UCSD-AML1 (cell line): Measurements from ENCODE around the gene PAPOLA.
"Not testable (repeated sequence)": the region's sequence is repeated elsewhere in the genome, so short reads cannot be mapped to it uniquely, and the experiment has no call there.

Experiments
- DNase-seq: peaks from one replicate; lab custom pipeline; 2025; ENCODE audit not compliant: unreplicated experiment; lab: John Stamatoyannopoulos, UW

Gene PAPOLA

DNA sequence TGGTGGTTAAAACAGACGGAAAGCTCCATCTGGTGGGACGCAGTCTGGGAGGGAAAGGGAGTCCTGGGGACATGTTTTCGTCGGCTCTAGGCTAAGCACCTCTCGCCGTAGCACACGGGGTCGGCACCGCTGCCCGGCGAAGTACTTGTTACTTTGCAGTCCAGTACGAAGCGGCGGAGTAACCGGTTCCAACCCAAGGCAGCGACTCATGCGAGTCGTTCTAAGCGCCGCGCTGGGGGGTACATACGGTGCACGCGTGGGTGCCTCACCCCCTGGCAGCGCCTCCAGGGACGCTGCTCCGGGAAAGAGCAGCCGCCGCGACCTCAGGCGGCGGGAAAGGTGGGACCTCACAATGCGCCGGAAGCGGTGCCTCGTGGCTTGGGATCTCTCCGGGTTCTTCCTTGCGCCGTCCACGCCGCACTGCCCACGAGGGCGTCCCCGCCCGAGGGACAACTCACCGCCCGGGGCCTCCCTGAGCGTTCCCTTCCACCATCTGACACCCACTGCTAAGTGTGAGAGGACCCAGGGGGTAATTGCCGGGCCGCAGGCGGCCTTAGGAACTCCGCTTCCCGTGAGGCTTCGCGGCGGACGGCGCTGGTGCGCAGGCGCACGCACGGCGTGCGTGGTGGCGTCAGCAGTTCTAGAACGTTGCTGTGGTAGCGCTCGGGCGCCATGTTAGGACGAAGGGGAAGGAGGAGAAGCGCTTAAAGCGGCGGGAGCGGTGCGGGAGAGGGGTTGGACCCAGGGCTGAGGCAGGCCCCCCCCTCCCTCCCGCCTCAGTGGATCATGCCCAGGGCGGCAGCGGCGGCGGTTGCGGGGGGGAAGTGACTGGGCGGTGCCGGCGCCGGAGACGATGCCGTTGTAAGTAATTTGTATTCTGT lies at the start of gene PAPOLA:
TSS of gene PAPOLA (plus strand) at position 643 of the 881 bp plus-strand sequence. CDS start at position 854, 211 bp downstream.
- DNase-seq, result peak; percentile 96

GRCh38 chr14:96452684-96453083 lies 49.5 kb upstream of the PAPOLA start:
- DNase-seq, result no peak

GRCh38 chr14:96455588-96455987 lies 46.6 kb upstream of the PAPOLA start:
- no peak for DNase-seq

DNA sequence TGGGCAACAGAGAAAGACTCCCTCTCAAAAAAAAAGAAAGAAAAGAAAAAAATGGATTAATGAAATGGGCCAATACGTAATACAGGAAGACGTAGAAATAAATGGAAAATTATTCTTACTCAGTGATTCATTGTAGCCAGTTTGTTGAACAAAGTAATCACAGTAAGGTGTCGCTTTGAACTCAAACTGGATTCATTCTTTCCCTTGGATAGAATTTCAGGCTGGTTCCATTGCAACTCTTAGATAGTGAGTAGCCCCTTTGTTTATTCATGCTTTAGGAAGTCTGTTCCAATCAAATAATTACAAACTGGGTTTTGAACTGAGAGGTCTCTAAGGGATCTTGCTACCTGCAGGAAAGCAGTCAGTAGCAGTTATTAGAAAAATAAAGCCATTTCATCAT lies 42.3 kb upstream of the PAPOLA start:
- DNase-seq, result no peak

DNA sequence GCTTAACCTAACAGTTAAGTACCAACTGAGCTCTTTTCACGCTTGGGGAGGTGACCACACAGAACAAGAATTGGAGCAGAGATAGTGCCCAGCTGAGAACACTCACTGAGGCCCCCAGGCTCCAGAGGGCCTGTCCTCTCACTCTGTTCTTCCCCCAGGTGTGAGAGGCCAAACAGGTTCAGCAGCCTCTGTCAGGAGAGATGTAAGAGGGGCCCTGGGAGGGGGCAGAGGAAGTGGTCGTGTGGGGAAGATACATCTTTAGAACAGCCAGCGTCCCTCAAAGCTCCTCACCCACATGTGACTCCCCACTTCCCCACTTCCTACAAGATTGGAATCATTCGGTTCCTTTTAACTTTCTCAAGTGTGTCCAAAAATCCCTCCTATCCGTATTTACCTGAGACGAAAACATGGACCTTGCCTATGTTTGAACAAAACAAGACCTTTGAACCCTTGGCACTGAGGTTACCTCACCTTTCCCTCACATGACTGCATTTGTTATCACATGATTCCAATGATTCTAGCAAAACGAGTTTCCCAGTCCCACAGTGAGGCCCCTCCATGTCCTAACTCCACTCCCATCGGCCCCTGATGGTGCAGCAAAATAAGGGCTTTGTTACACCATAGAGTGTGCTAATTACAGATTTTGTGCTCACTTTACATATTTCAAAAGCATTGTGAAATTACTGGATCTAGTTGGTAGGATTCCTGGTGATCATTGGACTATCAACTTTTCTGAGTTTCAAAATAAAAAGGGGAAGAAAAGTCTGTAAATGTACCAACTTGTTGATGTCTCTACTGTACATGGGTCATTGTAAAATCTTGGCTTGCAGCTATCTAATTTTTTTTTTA lies 40.0 kb upstream of the PAPOLA start:
- no peak for DNase-seq

DNA sequence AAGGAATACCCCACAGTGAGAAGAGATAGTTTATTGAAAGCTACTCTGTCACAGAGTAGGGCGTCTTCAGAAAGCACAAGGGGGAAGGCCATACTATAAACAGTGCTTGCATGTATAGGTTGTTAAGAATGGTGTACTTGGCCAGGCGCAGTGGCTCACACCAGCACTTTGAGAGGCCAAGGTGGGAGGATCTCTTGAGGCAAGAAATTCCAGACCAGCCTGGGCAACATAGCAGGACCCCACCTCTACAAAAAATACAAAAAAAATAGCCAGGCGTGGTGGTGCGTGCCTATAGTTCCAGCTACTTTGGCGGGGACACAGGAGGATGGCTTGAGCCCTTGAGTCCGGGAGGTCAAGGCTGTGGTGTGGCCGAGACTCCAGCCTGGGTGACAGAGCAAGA lies 38.0 kb upstream of the PAPOLA start:
- no peak for DNase-seq

GRCh38 chr14:96466918-96467317 lies 35.3 kb upstream of the PAPOLA start:
- DNase-seq, result no peak

DNA sequence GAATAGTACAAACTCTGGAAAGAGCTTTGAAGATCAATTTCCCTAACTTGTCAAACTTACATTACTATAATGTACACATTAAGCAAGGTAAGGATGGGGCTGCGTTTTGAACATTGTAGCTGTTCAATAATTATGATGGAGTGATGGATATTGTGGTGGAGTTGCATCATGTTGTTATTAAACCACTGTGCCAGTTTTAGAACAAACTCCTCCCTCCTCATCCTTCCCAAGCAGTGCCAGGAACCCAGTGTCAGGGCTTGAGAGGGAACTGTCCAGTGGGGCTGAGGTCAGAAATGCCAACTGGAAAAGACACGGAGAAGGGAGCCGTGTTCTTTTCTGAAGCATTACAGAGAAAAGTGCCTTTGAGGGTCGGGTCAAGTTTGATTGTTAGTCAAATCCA lies 31.9 kb upstream of the PAPOLA start:
- peak; percentile 15 for DNase-seq

GRCh38 chr14:96470967-96471366 lies 31.2 kb upstream of the PAPOLA start:
- DNase-seq, result not testable (repeated sequence)

DNA sequence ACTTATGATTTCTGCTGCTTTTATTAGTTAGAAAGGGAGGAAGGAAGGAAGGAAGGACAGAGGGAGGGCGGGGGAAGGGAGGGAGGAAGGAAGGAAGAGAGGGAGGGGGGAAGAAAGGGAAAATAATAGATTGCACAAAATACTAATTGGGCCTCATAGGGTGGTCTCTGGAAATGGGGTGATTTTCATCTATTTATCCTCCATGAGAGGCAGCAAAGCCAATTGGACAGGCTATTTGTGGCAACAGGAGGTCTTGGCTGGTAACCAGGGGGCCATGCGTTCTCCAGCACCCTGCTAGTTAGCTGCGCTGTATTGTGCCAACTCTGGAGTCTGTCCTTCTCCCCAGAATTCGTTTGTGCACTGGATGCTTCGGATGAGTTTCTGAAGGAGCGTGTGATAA lies 24.1 kb upstream of the PAPOLA start:
- no peak for DNase-seq

GRCh38 chr14:96479435-96480146 lies 22.6 kb upstream of the PAPOLA start:
- DNase-seq, result no peak

GRCh38 chr14:96481731-96482314 lies 20.4 kb upstream of the PAPOLA start:
- no peak for DNase-seq

GRCh38 chr14:96482986-96483385 lies 19.2 kb upstream of the PAPOLA start:
- no peak for DNase-seq

DNA sequence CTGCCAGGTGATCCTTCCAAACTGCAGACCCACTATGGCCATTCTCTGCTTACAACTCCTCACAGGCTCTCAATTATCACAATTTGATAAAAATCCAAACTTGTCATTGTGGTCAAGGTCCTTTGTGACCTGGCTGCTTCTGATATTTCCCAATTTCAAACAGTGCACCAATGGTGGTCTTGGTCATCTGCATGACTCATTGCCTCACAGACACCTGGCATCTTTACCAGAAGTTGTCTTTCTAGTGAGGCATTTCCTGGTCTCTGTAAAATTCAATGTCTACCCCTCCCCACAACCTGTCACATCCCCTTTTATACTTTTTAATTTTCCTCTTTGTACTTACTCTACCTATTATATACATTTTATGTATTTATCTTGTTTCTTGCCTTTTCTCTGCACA lies 17.8 kb upstream of the PAPOLA start:
- DNase-seq, result no peak

DNA sequence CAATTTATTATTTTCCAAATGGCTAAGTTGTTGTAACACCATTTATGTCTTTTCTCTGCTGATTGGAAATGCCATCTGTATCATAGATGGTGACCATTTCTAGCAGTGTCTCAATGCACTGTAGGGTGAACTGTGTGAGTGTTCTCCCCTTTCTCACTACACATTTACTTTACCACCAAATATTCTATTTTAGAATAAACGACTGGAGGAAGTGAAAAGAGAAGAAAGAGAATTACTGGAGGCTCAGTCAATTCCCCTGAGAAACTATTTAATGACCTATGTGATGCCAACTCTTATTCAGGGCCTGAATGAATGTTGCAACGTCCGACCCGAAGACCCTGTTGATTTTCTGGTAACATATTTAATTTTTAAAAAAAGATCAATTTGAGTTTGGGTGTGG lies 15.5 kb upstream of the PAPOLA start:
- no peak for DNase-seq

DNA sequence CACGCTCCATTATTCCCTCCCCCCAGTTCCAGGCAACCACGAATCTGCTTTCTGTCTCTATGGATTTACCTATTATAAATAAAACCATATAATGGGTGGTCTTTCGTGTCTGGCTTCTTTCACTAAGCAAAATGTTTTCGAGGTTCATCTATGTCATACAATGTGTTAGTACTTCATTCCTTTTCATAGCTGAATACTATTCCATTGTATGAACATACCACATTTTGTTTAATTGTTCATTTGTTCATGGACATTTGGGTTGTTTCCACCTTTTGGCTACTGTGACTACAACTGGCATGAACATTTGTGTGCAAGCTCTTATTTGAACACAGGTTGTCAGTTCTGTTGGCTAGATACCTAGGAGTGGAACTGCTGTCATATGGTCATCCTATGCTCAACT lies 12.9 kb upstream of the PAPOLA start:
- DNase-seq, result no peak

GRCh38 chr14:96493178-96493577 lies 9.0 kb upstream of the PAPOLA start:
- no peak for DNase-seq

GRCh38 chr14:96494331-96494730 lies 7.9 kb upstream of the PAPOLA start:
- DNase-seq, result no peak

DNA sequence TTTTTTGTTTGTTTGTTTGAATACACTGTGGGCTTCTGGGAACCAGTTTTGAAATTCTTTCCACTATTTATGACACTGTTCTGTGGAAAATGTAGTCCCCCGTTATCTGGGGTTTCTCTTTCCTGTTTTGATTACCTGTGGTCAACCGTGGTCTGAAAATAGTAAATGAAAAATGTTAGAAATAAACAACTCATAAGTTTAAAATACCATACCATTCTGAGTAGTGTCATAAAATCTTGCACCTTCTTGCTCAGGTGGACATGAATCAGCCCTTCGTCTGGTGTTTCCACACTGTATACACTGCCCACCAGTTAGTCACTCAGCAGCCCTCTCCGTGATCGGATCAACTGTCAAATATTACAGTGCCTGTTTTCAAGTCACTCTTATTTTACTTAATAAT lies 5.1 kb upstream of the PAPOLA start:
- DNase-seq, result no peak

DNA sequence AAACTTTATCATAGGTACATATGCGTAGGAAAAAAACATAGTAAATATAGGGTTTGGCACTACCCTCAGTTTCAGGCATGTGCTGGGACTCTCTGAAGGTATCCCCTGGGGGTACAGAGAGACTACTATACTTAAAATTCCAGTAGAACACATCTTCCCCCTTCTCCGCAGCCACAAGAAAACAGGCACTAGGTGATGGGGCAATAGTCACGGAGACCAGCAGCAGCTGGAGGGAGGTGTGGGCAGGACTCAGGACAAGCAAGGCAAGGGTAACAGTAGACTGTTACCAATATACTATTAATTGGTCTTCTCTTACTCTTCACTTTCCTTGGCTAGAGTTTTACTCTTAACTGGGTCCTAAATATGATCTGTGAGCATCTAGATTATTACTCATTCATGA lies 4.6 kb upstream of the PAPOLA start:
- no peak for DNase-seq

DNA sequence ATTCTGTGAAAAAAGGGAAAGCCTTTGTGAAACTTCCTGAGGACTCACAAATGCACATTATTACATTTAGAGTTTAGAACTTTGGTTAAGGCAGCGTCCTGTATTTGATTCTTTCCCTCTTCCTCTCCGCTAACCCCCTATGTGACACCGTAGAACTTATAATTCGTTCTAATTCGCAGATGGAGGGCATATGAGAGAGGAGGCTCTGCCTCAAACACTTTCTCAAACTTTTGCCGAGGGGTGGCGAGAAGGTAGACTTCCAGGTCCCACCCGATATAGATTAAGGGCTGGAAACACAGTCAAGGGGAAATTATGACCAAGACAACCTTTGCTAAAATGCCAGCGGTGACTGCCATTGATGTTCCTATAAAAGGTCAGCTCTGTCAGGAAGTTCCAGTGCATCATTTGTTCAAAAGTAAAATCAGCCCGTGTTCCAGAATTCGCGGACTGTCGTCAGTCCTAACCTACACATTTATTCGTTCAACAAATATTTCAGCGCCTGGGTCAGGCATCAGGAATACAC lies 904 bp upstream of the PAPOLA start:
- DNase-seq, result no peak
